ENCODE data around the gene NTRK3.

NTRK3 gene

GRCh38 chr15:87952736-87953287 is 303.7 kb downstream of the NTRK3 start:
- H3K4me3 ChIP-seq (replicated peaks; ENCODE audit: low read depth, low read length), result no peak overlapping the region
- DNase-seq (ENCODE audit: extremely low read depth, low read depth), result no peak
- TF ChIP-seq, protein P1, sequence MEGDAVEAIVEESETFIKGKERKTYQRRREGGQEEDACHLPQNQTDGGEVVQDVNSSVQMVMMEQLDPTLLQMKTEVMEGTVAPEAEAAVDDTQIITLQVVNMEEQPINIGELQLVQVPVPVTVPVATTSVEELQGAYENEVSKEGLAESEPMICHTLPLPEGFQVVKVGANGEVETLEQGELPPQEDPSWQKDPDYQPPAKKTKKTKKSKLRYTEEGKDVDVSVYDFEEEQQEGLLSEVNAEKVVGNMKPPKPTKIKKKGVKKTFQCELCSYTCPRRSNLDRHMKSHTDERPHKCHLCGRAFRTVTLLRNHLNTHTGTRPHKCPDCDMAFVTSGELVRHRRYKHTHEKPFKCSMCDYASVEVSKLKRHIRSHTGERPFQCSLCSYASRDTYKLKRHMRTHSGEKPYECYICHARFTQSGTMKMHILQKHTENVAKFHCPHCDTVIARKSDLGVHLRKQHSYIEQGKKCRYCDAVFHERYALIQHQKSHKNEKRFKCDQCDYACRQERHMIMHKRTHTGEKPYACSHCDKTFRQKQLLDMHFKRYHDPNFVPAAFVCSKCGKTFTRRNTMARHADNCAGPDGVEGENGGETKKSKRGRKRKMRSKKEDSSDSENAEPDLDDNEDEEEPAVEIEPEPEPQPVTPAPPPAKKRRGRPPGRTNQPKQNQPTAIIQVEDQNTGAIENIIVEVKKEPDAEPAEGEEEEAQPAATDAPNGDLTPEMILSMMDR (IDR thresholded peaks at IDR 0.05; ENCODE audit: low read depth, low read length, missing control alignments), result no peak

DNA sequence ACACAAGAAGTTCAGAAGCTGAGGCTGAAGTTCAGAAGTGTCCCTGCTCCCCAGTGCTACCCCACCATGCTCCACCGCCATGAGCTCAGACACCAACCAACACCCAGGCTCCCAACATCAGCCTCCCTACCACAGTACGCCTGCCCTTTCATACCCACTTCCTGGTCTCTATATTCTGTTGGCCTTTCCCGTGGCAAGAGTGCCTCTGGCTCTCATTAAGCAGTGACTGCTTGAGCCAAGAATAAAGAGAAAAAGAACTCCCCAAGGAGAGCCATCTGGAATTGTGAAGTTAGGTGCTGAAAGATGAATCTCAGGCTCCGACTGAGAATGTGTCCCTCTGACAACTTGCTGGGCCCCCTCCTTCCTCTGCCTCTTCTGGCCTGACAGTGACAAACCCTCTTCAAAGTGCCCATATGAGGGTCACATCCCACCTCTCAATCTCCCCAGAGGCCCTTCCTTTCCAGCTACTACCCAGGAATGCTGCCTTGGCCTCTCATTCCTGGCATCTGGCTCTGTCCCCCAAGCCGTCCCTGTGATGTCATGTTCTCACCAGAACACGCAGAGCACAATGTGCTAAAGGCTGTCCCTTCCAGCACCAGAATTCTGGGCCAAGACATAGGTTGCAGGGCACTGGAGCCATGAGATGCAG is 306.8 kb downstream of the NTRK3 start:
- TF ChIP-seq, protein P1 (IDR thresholded peaks at IDR 0.05; ENCODE audit: low read depth, low read length, missing control alignments), result no peak
- DNase-seq (ENCODE audit: extremely low read depth, low read depth), result no peak
- H3K4me3 ChIP-seq (replicated peaks; ENCODE audit: low read depth, low read length), result no peak overlapping the region

GRCh38 chr15:87949151-87949574 is 307.4 kb downstream of the NTRK3 start:
- DNase-seq (ENCODE audit: extremely low read depth, low read depth), result no peak
- TF ChIP-seq, protein P1 (IDR thresholded peaks at IDR 0.05; ENCODE audit: low read depth, low read length, missing control alignments), result no peak
- no peak overlapping the region for H3K4me3 ChIP-seq (replicated peaks; ENCODE audit: low read depth, low read length)

GRCh38 chr15:87947560-87947959 is 309.0 kb downstream of the NTRK3 start:
- no peak for DNase-seq (ENCODE audit: extremely low read depth, low read depth)
- no peak overlapping the region for H3K4me3 ChIP-seq (replicated peaks; ENCODE audit: low read depth, low read length)
- TF ChIP-seq, protein P1 (IDR thresholded peaks at IDR 0.05; ENCODE audit: low read depth, low read length, missing control alignments), result no peak

DNA sequence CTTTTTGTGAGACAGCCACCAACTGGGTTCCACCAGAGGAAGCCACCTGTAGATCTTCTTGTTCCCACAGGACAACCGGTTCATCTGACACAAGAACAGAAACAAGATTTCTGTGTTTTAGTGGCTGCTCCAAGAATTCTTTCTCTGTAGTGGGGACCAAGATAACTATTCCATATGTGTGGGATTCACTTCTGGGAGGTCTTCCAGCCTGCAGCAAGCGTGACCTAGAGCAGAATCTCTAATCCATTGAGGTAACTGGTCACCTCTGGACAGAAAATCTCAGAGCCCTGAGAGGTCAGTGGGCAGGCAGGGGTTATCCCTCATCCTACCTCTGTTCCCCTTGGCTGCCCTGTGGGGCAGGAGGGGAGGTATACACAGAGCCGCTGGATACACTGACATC is 311.3 kb downstream of the NTRK3 start:
- H3K4me3 ChIP-seq (replicated peaks; ENCODE audit: low read depth, low read length), result no peak overlapping the region
- TF ChIP-seq, protein P1 (IDR thresholded peaks at IDR 0.05; ENCODE audit: low read depth, low read length, missing control alignments), result no peak
- no peak for DNase-seq (ENCODE audit: extremely low read depth, low read depth)

DNA sequence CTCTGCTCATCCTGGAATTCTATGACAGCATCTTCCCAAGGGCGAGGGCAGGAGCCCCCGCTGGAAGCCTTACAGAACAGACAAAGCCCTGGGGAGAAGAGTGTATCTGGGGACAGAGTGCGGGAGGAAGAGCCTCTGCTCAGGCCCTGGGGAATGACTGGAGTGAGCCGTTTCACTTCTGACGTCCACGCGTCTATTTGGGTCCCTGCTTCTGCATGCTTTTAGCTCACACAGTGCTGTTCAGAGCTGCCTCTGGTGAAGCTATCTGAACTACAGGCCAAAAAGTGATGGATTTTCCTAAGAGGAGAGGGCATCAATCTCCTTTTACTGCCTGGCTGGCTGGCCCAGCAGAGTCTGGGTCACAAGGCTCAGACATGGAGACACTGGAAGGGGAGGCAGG is 311.8 kb downstream of the NTRK3 start:
- no peak overlapping the region for H3K4me3 ChIP-seq (replicated peaks; ENCODE audit: low read depth, low read length)
- TF ChIP-seq, protein P1 (IDR thresholded peaks at IDR 0.05; ENCODE audit: low read depth, low read length, missing control alignments), result no peak
- DNase-seq (ENCODE audit: extremely low read depth, low read depth), result no peak
